ENCODE results near the gene TSC2.

- TF ChIP-seq CTCF (IDR thresholded peaks at IDR 0.05), result no peak
- TF ChIP-seq POLR2A (IDR thresholded peaks at IDR 0.05), result no peak
Observed at GRCh38 chr16:2093793-2094192, 46.0 kb downstream of the TSC2 start.
